K562 (cell line): ENCODE data around the gene TMEM217. TPM values are rescaled to one million over a fixed set of nuclear protein-coding genes. Genes with fewer than 3 reads are reported as not detected.

Experiments used
- CEBPB ChIP-seq: fragments of 450-650 bp; IDR thresholded peaks from 2 replicates; pipeline ENCODE4 v1.6.1; 2016; ENCODE audit warnings: missing genetic modification characterization, missing compliant biosample characterization
- CTBP1 ChIP-seq: fragments of 450-650 bp; IDR thresholded peaks from 2 replicates; pipeline ENCODE4 v1.6.1; 2016; ENCODE audit warnings: borderline replicate concordance
- ERF ChIP-seq: fragments of 450-650 bp; formaldehyde crosslinking; IDR thresholded peaks from 2 replicates; pipeline ENCODE4 v1.4.0; 2020; ENCODE audit warnings: mild to moderate bottlenecking, mixed read lengths
- FOXK1 ChIP-seq: sonication (generic); formaldehyde crosslinking; IDR thresholded peaks from 2 replicates; pipeline ENCODE4 v1.8.0; 2022; ENCODE audit warnings: missing genetic modification reagents, mild to moderate bottlenecking, borderline replicate concordance
- HNRNPLL ChIP-seq: fragments of 200-400 bp; formaldehyde crosslinking; IDR thresholded peaks from 2 replicates; pipeline ENCODE4 v1.6.1; 2017; ENCODE audit warnings: low read length, low read depth, mild to moderate bottlenecking; ENCODE audit not compliant: poor library complexity, severe bottlenecking
- MLX ChIP-seq, 2 experiments: fragments of 450-650 bp in 1 of 2; sonication (generic) in 1 of 2; formaldehyde crosslinking; conservative IDR thresholded peaks; 2 replicates each; pipeline versions ENCODE4 v1.4.0 to v1.8.1; 2020 to 2022; ENCODE audit warnings: mild to moderate bottlenecking in 1 of 2, missing genetic modification reagents in 1 of 2
- MYC ChIP-seq, 2 experiments: fragments of 250-450 bp in 1 of 2; sonication (Bioruptor Pico) in 1 of 2; IDR thresholded peaks; 2 replicates each; pipeline versions ENCODE4 v1.5.1 to v1.6.1; 2012 to 2021; ENCODE audit warnings: low read depth in 2 of 2, borderline replicate concordance in 1 of 2, improper control_type of control experiment in 1 of 2, low read length in 1 of 2, mild to moderate bottlenecking in 1 of 2, moderate library complexity in 1 of 2
- NCOA2 ChIP-seq, 2 experiments: fragments of 450-650 bp; IDR thresholded peaks; 2 replicates each; pipeline ENCODE4 v1.6.1; 2018; ENCODE audit warnings: mild to moderate bottlenecking in 2 of 2, moderate library complexity in 1 of 2; ENCODE audit not compliant: partially characterized antibody in 2 of 2
- PHB ChIP-seq: fragments of 250-450 bp; sonication (Bioruptor Pico); IDR thresholded peaks from 2 replicates; pipeline ENCODE4 v1.5.0; 2021
- RAD21 ChIP-seq, 2 experiments: fragments of 250-450 bp in 1 of 2; fragments of 450-650 bp in 1 of 2; sonication (Bioruptor Pico) in 1 of 2; formaldehyde crosslinking in 1 of 2; IDR thresholded peaks in 1 of 2; conservative IDR thresholded peaks in 1 of 2; 2 replicates each; pipeline versions ENCODE4 v1.4.0 to v1.8.0; 2020 to 2022; ENCODE audit warnings: mild to moderate bottlenecking in 2 of 2, moderate library complexity in 1 of 2
- RBM25 ChIP-seq: fragments of 200-400 bp; formaldehyde crosslinking; IDR thresholded peaks from 2 replicates; pipeline ENCODE4 v1.6.1; 2018; ENCODE audit warnings: low read length, low read depth, moderate library complexity; ENCODE audit not compliant: severe bottlenecking
- RCOR1 ChIP-seq, 2 experiments: IDR thresholded peaks; 2 replicates each; pipeline ENCODE4 v1.6.1; 2012; ENCODE audit warnings: low read depth in 2 of 2, low read length in 2 of 2, borderline replicate concordance in 1 of 2, improper control_type of control experiment in 1 of 2
- RFX7 ChIP-seq: fragments of 250-450 bp; sonication (Bioruptor Pico); IDR thresholded peaks from 2 replicates; pipeline ENCODE4 v1.5.1; 2021; ENCODE audit warnings: mild to moderate bottlenecking
- RNF219 ChIP-seq: fragments of 250-450 bp; sonication (Bioruptor Pico); IDR thresholded peaks from 2 replicates; pipeline ENCODE4 v1.5.0; 2022; ENCODE audit warnings: mild to moderate bottlenecking
- TCF7 ChIP-seq: sonication (generic); IDR thresholded peaks from 2 replicates; pipeline ENCODE4 v1.6.1; 2016; ENCODE audit warnings: antibody characterized with exemption, borderline replicate concordance
- TEAD1 ChIP-seq, 2 experiments: fragments of 450-650 bp in 1 of 2; sonication (generic) in 1 of 2; formaldehyde crosslinking; IDR thresholded peaks; 2 replicates each; pipeline versions ENCODE4 v1.4.0 to v1.8.0; 2020 to 2022; ENCODE audit warnings: mild to moderate bottlenecking in 2 of 2, missing genetic modification reagents in 1 of 2
- TEAD2 ChIP-seq: fragments of 450-650 bp; IDR thresholded peaks from 2 replicates; pipeline ENCODE4 v1.6.1; 2016; ENCODE audit warnings: missing genetic modification characterization, control low read depth, missing compliant biosample characterization
- polyA plus RNA-seq, 8 experiments: library from polyadenylated mRNA; depleted of rRNA in 4 of 8; stranded (reverse) in 5 of 8; unstranded in 3 of 8; fragments of >200 nt; fragmentation: Nextera tagmentation in 2 of 8; fragmentation: Illumina TruSeq in 1 of 8; extraction: Ambion mirVana in 2 of 8; extraction: Trizol in 1 of 8; gene quantifications; 2 replicates each; pipeline versions ENCODE4 v1.2.1 to v1.2.3, GENCODE V29; 2011 to 2014; ENCODE audit warnings: inconsistent platforms in 1 of 8, missing spikeins in 1 of 8
- total RNA-seq, 7 experiments: library from RNA; depleted of rRNA in 6 of 7; stranded (reverse); fragments of >200 nt in 6 of 7; fragmentation: Illumina TruSeq in 2 of 7; extraction: Trizol in 2 of 7; gene quantifications; 2 replicates each; pipeline versions ENCODE4 v1.2.1 to v1.2.3, GENCODE V29; 2011 to 2021; ENCODE audit warnings: low replicate concordance in 1 of 7
- TF ChIP-seq, protein P1 (sequence below): fragments of 250-450 bp; sonication (Bioruptor Pico); IDR thresholded peaks from 2 replicates; pipeline ENCODE4 v1.5.1; 2021; ENCODE audit warnings: mild to moderate bottlenecking
- TF ChIP-seq, protein P2 (sequence below): sonication (generic); formaldehyde crosslinking; IDR thresholded peaks from 2 replicates; pipeline ENCODE4 v1.8.1; 2023; ENCODE audit warnings: mild to moderate bottlenecking, missing genetic modification reagents

TMEM217 gene
- total and polyA plus RNA-seq, 9 of the 15 experiments (the other 6 are each of a cell fraction or from before 2014, with no cell fraction given), result 1.3 to 8.0 (median 1.9) TPM

DNA sequence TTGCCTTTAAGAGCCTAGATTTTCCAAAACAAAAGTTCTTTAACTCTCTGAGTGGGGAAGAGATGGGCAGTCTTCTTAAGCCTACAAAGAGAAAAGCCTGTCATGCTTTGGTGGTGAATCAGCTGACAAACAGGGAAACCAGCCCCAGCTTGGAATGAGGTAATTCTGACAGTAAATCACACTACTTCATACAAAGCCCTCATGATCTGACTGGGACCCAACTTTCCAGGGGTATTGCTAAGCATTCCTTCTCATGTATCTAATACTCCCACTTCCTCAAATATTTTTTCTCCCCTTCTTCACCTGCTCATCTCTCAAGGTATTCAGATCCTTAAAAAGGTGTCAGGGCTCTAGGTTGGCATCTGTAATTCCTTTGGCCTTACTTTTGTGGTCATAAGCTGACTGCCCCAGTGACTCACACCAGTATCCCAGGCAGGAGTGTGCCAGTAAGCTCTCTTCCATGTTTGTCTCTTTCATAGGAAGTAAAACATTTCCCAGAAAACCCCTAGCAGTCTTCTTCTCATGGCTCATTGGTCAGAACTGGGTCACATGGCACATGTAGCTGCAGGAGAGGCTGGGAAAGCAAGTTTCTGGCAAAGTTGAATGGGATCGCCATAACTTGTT is 15.4 kb downstream of the TMEM217 start (continued):
- TF ChIP-seq HNRNPLL (no peak), MYC (IDR thresholded peaks at IDR 0.05; ENCODE audit: low read depth, low read length) (no peak), MYC (CRISPR knock-in tag; IDR thresholded peaks at IDR 0.05; ENCODE audit: borderline replicate concordance, low read depth) (no peak), CTBP1 (no peak), CEBPB (tag) (no peak), RFX7 (no peak), NCOA2 (IDR thresholded peaks at IDR 0.05; ENCODE audit: partially characterized antibody in 2 of 2) (no peak), TCF7 (no peak), RNF219 (CRISPR knock-in tag) (no peak), RCOR1 (IDR thresholded peaks at IDR 0.05; ENCODE audit: borderline replicate concordance in 1 of 2, low read depth in 2 of 2, low read length in 2 of 2) (peak in 1 of 2 experiments; percentile 60; a peak in 2 of 4 replicates), TEAD2 (tag) (peak; percentile 66), PHB (CRISPR knock-in tag) (no peak), MLX (CRISPR knock-in tag; conservative IDR thresholded peaks at IDR 0.05) (no peak), RBM25 (peak; percentile 19), TEAD1 (CRISPR knock-in tag; IDR thresholded peaks at IDR 0.05) (peak in 1 of 2 experiments; percentile 78; a peak in 1 of 4 replicates), ERF (CRISPR knock-in tag) (no peak), FOXK1 (CRISPR knock-in tag) (no peak), RAD21 (CRISPR knock-in tag; conservative IDR thresholded peaks at IDR 0.05 in 1 of 2, IDR thresholded peaks at IDR 0.05 in 1 of 2) (no peak)
- TF ChIP-seq, protein P1, sequence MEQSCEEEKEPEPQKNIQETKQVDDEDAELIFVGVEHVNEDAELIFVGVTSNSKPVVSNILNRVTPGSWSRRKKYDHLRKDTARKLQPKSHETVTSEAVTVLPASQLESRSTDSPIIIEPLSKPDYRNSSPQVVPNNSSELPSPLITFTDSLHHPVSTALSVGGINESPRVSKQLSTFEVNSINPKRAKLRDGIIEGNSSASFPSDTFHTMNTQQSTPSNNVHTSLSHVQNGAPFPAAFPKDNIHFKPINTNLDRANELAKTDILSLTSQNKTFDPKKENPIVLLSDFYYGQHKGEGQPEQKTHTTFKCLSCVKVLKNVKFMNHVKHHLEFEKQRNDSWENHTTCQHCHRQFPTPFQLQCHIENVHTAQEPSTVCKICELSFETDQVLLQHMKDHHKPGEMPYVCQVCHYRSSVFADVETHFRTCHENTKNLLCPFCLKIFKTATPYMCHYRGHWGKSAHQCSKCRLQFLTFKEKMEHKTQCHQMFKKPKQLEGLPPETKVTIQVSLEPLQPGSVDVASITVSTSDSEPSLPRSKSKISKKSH, result no peak
- TF ChIP-seq, protein P2, sequence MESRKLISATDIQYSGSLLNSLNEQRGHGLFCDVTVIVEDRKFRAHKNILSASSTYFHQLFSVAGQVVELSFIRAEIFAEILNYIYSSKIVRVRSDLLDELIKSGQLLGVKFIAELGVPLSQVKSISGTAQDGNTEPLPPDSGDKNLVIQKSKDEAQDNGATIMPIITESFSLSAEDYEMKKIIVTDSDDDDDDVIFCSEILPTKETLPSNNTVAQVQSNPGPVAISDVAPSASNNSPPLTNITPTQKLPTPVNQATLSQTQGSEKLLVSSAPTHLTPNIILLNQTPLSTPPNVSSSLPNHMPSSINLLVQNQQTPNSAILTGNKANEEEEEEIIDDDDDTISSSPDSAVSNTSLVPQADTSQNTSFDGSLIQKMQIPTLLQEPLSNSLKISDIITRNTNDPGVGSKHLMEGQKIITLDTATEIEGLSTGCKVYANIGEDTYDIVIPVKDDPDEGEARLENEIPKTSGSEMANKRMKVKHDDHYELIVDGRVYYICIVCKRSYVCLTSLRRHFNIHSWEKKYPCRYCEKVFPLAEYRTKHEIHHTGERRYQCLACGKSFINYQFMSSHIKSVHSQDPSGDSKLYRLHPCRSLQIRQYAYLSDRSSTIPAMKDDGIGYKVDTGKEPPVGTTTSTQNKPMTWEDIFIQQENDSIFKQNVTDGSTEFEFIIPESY (CRISPR knock-in tag), result no peak
